Common myeloid progenitor, CD34-positive (primary cell): Measurements from ENCODE around the gene METTL1.

ENCODE experiments used
- CTCF ChIA-PET: fragments of 350-600 bp; sonication (Branson Sonifier 250); formaldehyde crosslinking; loops from one replicate; lab custom pipeline; 2021; ENCODE audit warnings: antibody characterized with exemption; lab: Charles Lee
- POLR2A ChIA-PET: fragments of 350-600 bp; sonication (Branson Sonifier 250); formaldehyde crosslinking; loops from one replicate; lab custom pipeline; 2021; ENCODE audit warnings: antibody characterized with exemption; lab: Charles Lee
- DNase-seq, 3 donors: peaks; one replicate each; pipeline versions ENCODE4 v3.0.0 to v3.0.0-alpha.2; 2013
- H3K27ac ChIP-seq, 2 experiments: 1 replicate in 1 of 2; 2 replicates in 1 of 2; pipeline ENCODE4 v1.7.0; 2013; ENCODE audit warnings: inconsistent platforms in 2 of 2, low read length in 2 of 2, mild to moderate bottlenecking in 2 of 2, low read depth in 1 of 2, moderate library complexity in 1 of 2; ENCODE audit not compliant: severe bottlenecking in 2 of 2, insufficient read depth in 1 of 2, poor library complexity in 1 of 2
- H3K27me3 ChIP-seq, 5 experiments: replicated peaks in 2 of 5; 1 replicate in 3 of 5; 2 replicates in 2 of 5; pipeline versions ENCODE4 v1.6.1 to v1.7.0; 2013; ENCODE audit warnings: low read length in 4 of 5, mild to moderate bottlenecking in 2 of 5, moderate library complexity in 2 of 5, inconsistent platforms in 1 of 5; ENCODE audit not compliant: insufficient read depth in 5 of 5, control insufficient read depth in 4 of 5
- H3K36me3 ChIP-seq, 4 experiments: 1 replicate in 2 of 4; 2 replicates in 2 of 4; pipeline versions ENCODE4 v1.6.1 to v1.7.0; 2013; ENCODE audit warnings: low read length in 3 of 4, control low read depth in 1 of 4, mild to moderate bottlenecking in 1 of 4; ENCODE audit not compliant: control insufficient read depth in 4 of 4, insufficient read depth in 4 of 4
- H3K4me1 ChIP-seq, 4 experiments: 1 replicate in 3 of 4; 2 replicates in 1 of 4; pipeline versions ENCODE4 v1.6.1 to v1.7.1; 2013; ENCODE audit warnings: low read length in 3 of 4, mild to moderate bottlenecking in 3 of 4, control low read depth in 1 of 4, inconsistent platforms in 1 of 4, moderate library complexity in 1 of 4; ENCODE audit not compliant: control insufficient read depth in 4 of 4, insufficient read depth in 4 of 4; ENCODE audit errors: control extremely low read depth in 1 of 4
- H3K4me3 ChIP-seq, 7 experiments: 1 replicate in 4 of 7; 2 replicates in 3 of 7; pipeline versions ENCODE4 v1.5.1 to v1.7.0; 2013; ENCODE audit warnings: mild to moderate bottlenecking in 7 of 7, low read length in 6 of 7, moderate library complexity in 6 of 7, inconsistent platforms in 2 of 7, low read depth in 2 of 7, control low read depth in 1 of 7; ENCODE audit not compliant: insufficient read depth in 4 of 7, control insufficient read depth in 1 of 7; ENCODE audit errors: extremely low read depth in 1 of 7
- H3K9me3 ChIP-seq, 5 experiments: 1 replicate in 4 of 5; 2 replicates in 1 of 5; pipeline versions ENCODE4 v1.6.1 to v1.7.1; 2013; ENCODE audit warnings: low read length in 4 of 5, mild to moderate bottlenecking in 2 of 5, inconsistent platforms in 1 of 5, low read depth in 1 of 5, moderate library complexity in 1 of 5; ENCODE audit not compliant: control insufficient read depth in 4 of 5, insufficient read depth in 2 of 5; ENCODE audit errors: control extremely low read depth in 1 of 5
- WGBS: methylation state at CpG from one replicate; pipeline ENCODE4 v1.1.5; 2013; ENCODE audit not compliant: insufficient coverage; 5-methylcytosine and 5-hydroxymethylcytosine counted together

Gene METTL1

GRCh38 chr12:57740656-57741412 is 31.1 kb downstream of the METTL1 start:
- Histone ChIP-seq H3K36me3 (peaks cover 0 to 28% (median 10%) of the 10 kb centered on the region in 4 experiments), H3K27me3 (no peaks in the 10 kb centered on the region), H3K9me3 (no peaks in the 10 kb centered on the region), H3K27ac (peak overlapping the region; percentile 78 to 85), H3K4me1 (peaks cover 18 to 57% (median 51%) of the 10 kb centered on the region in 4 experiments), H3K4me3 (peak overlapping the region in 6 of 7 experiments; percentile 66 to 87 (median 76))
- DNase-seq: peak; percentile 92 to 96 (median 96)
- 20% methylated on average over 5 of the region's 5 CpGs for WGBS
- ChIA-PET CTCF (interaction anchor here (0.8 to 2.6 kb wide), 13 partner anchors 8 to 158 kb away, joined by 3 to 11 read pairs (median 4); partner anchors contain the start of genes CYP27B1 and OS9), POLR2A (interaction anchor here (0.5 to 1.6 kb wide), 3 partner anchors 10 to 44 kb away, joined by 3 to 7 read pairs (median 4); no protein-coding TSS in a partner anchor)

- H3K27ac ChIP-seq: peak overlapping the region; percentile 78 to 85
- POLR2A ChIA-PET: interaction anchor here (1.6 kb wide), 1 partner anchor 9 kb away, joined by 7 read pairs; no protein-coding TSS in a partner anchor
Observed at GRCh38 chr12:57739914-57740538, 31.9 kb downstream of the METTL1 start.

DNA sequence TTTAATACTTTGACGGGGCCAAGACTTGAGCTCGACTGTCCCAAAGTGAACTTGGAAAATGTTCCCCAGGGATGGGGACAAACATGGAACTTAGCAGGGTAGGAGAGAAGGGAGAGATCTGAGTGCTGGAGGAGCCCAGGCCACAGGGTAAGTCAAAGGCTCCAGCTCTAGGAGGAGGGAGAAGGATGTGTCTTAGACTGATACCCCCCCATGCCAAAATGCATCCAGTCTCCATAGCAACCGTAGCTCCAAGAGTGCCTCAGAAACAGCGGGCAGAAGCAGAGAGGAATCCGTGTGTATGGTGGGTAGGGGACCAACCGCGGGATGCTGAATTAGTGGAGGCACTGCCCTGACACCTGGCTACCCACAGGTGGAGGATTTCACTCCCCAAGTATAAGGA is 32.5 kb downstream of the METTL1 start:
- Histone ChIP-seq H3K36me3 (peaks cover 2 to 42% (median 21%) of the 10 kb centered on the region in 4 experiments), H3K27me3 (no peaks in the 10 kb centered on the region), H3K4me3 (peak overlapping the region in 1 of 7 experiments; percentile 13), H3K9me3 (no peaks in the 10 kb centered on the region), H3K4me1 (peaks cover 18 to 48% (median 42%) of the 10 kb centered on the region in 4 experiments), H3K27ac (peak overlapping the region; percentile 78 to 85)
- DNase-seq: peak in 1 of 3 donors; percentile 35
- POLR2A ChIA-PET: interaction anchor here (0.7 kb wide), 1 partner anchor 17 kb away, joined by 3 read pairs; no protein-coding TSS in a partner anchor
- CTCF ChIA-PET: interaction anchor here (1.0 to 3.1 kb wide), 3 partner anchors 11 to 17 kb away, joined by 3 to 10 read pairs (median 3); no protein-coding TSS in a partner anchor
- WGBS: 71% methylated on average over 4 of the region's 7 CpGs

More at GRCh38 chr12:57739914-57740538, 31.9 kb downstream of the METTL1 start:
- no peaks in the 10 kb centered on the region for H3K27me3 ChIP-seq
- H3K4me1 ChIP-seq: peaks cover 18 to 49% (median 43%) of the 10 kb centered on the region in 4 experiments
- peaks cover 0 to 35% (median 15%) of the 10 kb centered on the region in 4 experiments for H3K36me3 ChIP-seq
- no peaks in the 10 kb centered on the region for H3K9me3 ChIP-seq
- 83% methylated on average over 2 of the region's 10 CpGs for WGBS
- CTCF ChIA-PET: interaction anchor here (1.0 to 3.1 kb wide), 6 partner anchors 11 to 46 kb away, joined by 3 to 10 read pairs (median 4); partner anchors contain the start of gene OS9
- peak overlapping the region in 3 of 7 experiments; percentile 80 to 87 (median 83) for H3K4me3 ChIP-seq
- DNase-seq: no peak

DNA sequence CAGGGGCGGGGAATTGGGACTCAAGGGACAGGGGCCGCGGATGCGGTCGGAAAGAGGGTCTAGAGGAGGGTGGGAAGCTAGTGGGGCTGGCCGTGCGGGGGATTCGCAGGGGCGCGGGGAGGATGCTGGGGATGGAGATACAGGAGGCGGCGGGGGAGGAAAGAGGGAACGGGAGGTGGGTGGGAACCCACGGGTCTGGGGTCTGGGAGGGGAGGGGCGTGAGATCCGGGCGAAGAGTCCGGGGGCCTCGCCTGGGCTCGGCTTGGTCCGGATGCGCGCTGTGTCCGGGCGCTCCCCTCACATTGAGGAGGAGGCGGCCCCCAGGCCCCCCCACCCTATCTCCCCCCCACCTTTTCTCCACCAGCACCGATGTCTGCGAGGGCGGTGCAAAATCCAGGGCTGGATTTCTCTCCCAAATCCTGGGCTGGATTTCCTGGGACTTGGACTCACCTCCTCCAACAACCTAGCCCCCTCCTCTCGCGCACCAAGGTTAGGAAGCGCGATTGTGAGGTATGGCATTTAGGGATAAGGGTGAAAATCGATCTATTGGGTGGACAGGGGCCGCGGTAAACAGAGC is 33.2 kb downstream of the METTL1 start, which contains the start of gene AGAP2:
Gene AGAP2, minus strand, starts transcription at position 82 of the 577 bp plus-strand sequence. CDS start 496 bp downstream, outside the sequence.
- ChIA-PET POLR2A (interaction anchor here (0.7 kb wide), 1 partner anchor 18 kb away, joined by 3 read pairs; no protein-coding TSS in a partner anchor), CTCF (interaction anchor here (1.0 to 3.1 kb wide), 4 partner anchors 12 to 18 kb away, joined by 3 to 10 read pairs (median 3); no protein-coding TSS in a partner anchor)
- Histone ChIP-seq H3K9me3 (no peaks in the 10 kb centered on the region), H3K4me1 (peaks cover 18 to 42% (median 38%) of the 10 kb centered on the region in 4 experiments), H3K4me3 (peak within 1 kb of the TSS in 2 of 7 experiments; percentile 13 to 19), H3K27ac (peak within 1 kb of the TSS; percentile 78 to 85), H3K36me3 (peaks cover 3 to 48% (median 26%) of the 10 kb centered on the region in 4 experiments), H3K27me3 (no peaks in the 10 kb centered on the region)
- DNase-seq: peak in 1 of 3 donors; percentile 26
- WGBS: 44% methylated on average over 14 of the region's 36 CpGs

- no peaks in the 10 kb centered on the region for H3K27me3 ChIP-seq
- no peak for DNase-seq
- ChIA-PET POLR2A (no interaction called here), CTCF (interaction anchor here (1.0 to 3.1 kb wide), 3 partner anchors 10 to 13 kb away, joined by 3 to 10 read pairs (median 6); no protein-coding TSS in a partner anchor)
- H3K27ac ChIP-seq: no peak overlapping the region
- no peak overlapping the region for H3K4me3 ChIP-seq
- no peaks in the 10 kb centered on the region for H3K9me3 ChIP-seq
- 91% methylated on average over 80 of the region's 110 CpGs for WGBS
- peaks cover 18 to 39% (median 37%) of the 10 kb centered on the region in 4 experiments for H3K4me1 ChIP-seq
- H3K36me3 ChIP-seq: peaks cover 6 to 58% (median 35%) of the 10 kb centered on the region in 4 experiments
Observed at GRCh38 chr12:57737467-57738460, 34.1 kb downstream of the METTL1 start.
